ENCODE measurements around the gene PDC.

DNA sequence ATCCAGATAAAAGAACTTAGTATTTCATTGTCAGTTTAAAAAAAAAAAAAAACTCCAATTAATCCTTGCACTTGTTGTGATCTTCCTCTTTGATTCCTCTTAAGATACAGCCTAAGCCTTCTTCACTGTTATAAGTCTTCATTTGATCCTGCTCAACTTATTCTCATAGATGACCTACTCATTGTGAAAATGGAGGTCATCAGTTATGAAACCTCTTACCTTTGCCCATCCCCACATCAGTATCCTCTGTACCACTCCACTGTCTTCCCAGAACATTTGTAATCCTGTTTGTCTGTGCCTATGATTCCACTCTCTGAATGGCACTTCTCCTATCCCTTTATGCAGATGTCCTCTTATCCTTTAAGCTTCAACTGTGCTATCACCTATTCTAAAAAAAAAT lies 57.3 kb downstream of the PDC start:
- TF ChIP-seq, protein P1, sequence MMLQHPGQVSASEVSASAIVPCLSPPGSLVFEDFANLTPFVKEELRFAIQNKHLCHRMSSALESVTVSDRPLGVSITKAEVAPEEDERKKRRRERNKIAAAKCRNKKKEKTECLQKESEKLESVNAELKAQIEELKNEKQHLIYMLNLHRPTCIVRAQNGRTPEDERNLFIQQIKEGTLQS (IDR thresholded peaks at IDR 0.05; ENCODE audit: borderline replicate concordance, extremely low read depth, low read depth, low read length) = no peak
- no peak for TF ChIP-seq POLR2AphosphoS5 (IDR thresholded peaks at IDR 0.05; ENCODE audit: low read length)
- TF ChIP-seq TCF12 (IDR thresholded peaks at IDR 0.05; ENCODE audit: low read depth, low read length) = no peak
- TF ChIP-seq, protein P2, sequence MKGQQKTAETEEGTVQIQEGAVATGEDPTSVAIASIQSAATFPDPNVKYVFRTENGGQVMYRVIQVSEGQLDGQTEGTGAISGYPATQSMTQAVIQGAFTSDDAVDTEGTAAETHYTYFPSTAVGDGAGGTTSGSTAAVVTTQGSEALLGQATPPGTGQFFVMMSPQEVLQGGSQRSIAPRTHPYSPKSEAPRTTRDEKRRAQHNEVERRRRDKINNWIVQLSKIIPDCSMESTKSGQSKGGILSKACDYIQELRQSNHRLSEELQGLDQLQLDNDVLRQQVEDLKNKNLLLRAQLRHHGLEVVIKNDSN (IDR thresholded peaks at IDR 0.05; ENCODE audit: borderline replicate concordance, extremely low read length, insufficient read depth, low read depth, low read length) = no peak
- TF ChIP-seq, protein P3, sequence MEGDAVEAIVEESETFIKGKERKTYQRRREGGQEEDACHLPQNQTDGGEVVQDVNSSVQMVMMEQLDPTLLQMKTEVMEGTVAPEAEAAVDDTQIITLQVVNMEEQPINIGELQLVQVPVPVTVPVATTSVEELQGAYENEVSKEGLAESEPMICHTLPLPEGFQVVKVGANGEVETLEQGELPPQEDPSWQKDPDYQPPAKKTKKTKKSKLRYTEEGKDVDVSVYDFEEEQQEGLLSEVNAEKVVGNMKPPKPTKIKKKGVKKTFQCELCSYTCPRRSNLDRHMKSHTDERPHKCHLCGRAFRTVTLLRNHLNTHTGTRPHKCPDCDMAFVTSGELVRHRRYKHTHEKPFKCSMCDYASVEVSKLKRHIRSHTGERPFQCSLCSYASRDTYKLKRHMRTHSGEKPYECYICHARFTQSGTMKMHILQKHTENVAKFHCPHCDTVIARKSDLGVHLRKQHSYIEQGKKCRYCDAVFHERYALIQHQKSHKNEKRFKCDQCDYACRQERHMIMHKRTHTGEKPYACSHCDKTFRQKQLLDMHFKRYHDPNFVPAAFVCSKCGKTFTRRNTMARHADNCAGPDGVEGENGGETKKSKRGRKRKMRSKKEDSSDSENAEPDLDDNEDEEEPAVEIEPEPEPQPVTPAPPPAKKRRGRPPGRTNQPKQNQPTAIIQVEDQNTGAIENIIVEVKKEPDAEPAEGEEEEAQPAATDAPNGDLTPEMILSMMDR (IDR thresholded peaks at IDR 0.05 in 2 of 3, conservative IDR thresholded peaks at IDR 0.05 in 1 of 3; ENCODE audit: control insufficient read depth in 2 of 3, extremely low read depth in 1 of 3, insufficient read depth in 1 of 3, low read depth in 3 of 3, low read length in 3 of 3) = no peak
